Measurements from ENCODE around the gene RHOT2.

The RHOT2 gene

GRCh38 chr16:667780-668518 lies at the start of gene RHOT2:
RHOT2 (plus strand) TSS chr16:668132; CDS start chr16:668200, 68 bp downstream.
- peak; percentile 81 to 82 for DNase-seq (ENCODE audit: low read depth in 2 of 2)

GRCh38 chr16:619476-620100 lies 48.3 kb upstream of the RHOT2 start:
- DNase-seq (ENCODE audit: low read depth in 2 of 2): no peak

GRCh38 chr16:620700-621525 lies 47.0 kb upstream of the RHOT2 start:
- DNase-seq (ENCODE audit: low read depth in 2 of 2): no peak

GRCh38 chr16:621526-622105 lies 46.3 kb upstream of the RHOT2 start:
- no peak for DNase-seq (ENCODE audit: low read depth in 2 of 2)

- no peak for DNase-seq (ENCODE audit: low read depth in 2 of 2)
Measured at GRCh38 chr16:622920-623280, 45.0 kb upstream of the RHOT2 start.

GRCh38 chr16:624526-625070 lies 43.3 kb upstream of the RHOT2 start:
- DNase-seq (ENCODE audit: low read depth in 2 of 2): no peak

- no peak for DNase-seq (ENCODE audit: low read depth in 2 of 2)
Measured at GRCh38 chr16:625117-625976, 42.6 kb upstream of the RHOT2 start.

GRCh38 chr16:625977-626765 lies 41.8 kb upstream of the RHOT2 start:
- DNase-seq (ENCODE audit: low read depth in 2 of 2): no peak

GRCh38 chr16:626787-627453 lies 41.0 kb upstream of the RHOT2 start:
- no peak for DNase-seq (ENCODE audit: low read depth in 2 of 2)

- no peak for DNase-seq (ENCODE audit: low read depth in 2 of 2)
Measured at GRCh38 chr16:627454-628239, 40.3 kb upstream of the RHOT2 start.

- DNase-seq (ENCODE audit: low read depth in 2 of 2): no peak
Measured at GRCh38 chr16:628321-629061, 39.4 kb upstream of the RHOT2 start.

- DNase-seq (ENCODE audit: low read depth in 2 of 2): no peak
Measured at GRCh38 chr16:629185-629832, 38.6 kb upstream of the RHOT2 start.

GRCh38 chr16:629833-630248 lies 38.1 kb upstream of the RHOT2 start:
- no peak for DNase-seq (ENCODE audit: low read depth in 2 of 2)

GRCh38 chr16:630249-630814 lies 37.6 kb upstream of the RHOT2 start:
- DNase-seq (ENCODE audit: low read depth in 2 of 2): no peak

- DNase-seq (ENCODE audit: low read depth in 2 of 2): no peak
Measured at GRCh38 chr16:630815-631405, 37.0 kb upstream of the RHOT2 start, which contains the start of gene WFIKKN1. WFIKKN1 (plus strand) TSS chr16:630985; CDS start chr16:631254, 269 bp downstream.

- no peak for DNase-seq (ENCODE audit: low read depth in 2 of 2)
Measured at GRCh38 chr16:631808-632358, 36.0 kb upstream of the RHOT2 start.
